Measurements from ENCODE around the gene PARVB.
"Not testable (repeated sequence)": the region's sequence is repeated elsewhere in the genome, so short reads cannot be mapped to it uniquely, and the experiment has no call there.

- TF ChIP-seq POLR2A (conservative IDR thresholded peaks at IDR 0.05); SPI1 (IDR thresholded peaks at IDR 0.05; ENCODE audit: borderline replicate concordance, low read depth, low read length); USF2 (CRISPR knock-in tag; IDR thresholded peaks at IDR 0.05); KLF10 (CRISPR knock-in tag; IDR thresholded peaks at IDR 0.05); ZBTB7A (IDR thresholded peaks at IDR 0.05; ENCODE audit: borderline replicate concordance, control insufficient read depth, low read depth, low read length); RCOR1 (IDR thresholded peaks at IDR 0.05; ENCODE audit: borderline replicate concordance in 1 of 2, low read depth in 2 of 2, low read length in 2 of 2); CHD2 (IDR thresholded peaks at IDR 0.05; ENCODE audit: low read depth, low read length); ZNF133 (CRISPR knock-in tag; IDR thresholded peaks at IDR 0.05); CEBPB (tag; IDR thresholded peaks at IDR 0.05); CHCHD3 (CRISPR knock-in tag; IDR thresholded peaks at IDR 0.05); REST (IDR thresholded peaks at IDR 0.05; ENCODE audit: borderline replicate concordance); REST (CRISPR knock-in tag; IDR thresholded peaks at IDR 0.05; ENCODE audit: low read depth); GABPA (tag; conservative IDR thresholded peaks at IDR 0.05; ENCODE audit: low read depth): not testable (repeated sequence)
Measured at GRCh38 chr22:44016586-44016985, 7.5 kb upstream of the PARVB start.
